Measurements from ENCODE around the gene MCF2L2.

The MCF2L2 gene

DNA sequence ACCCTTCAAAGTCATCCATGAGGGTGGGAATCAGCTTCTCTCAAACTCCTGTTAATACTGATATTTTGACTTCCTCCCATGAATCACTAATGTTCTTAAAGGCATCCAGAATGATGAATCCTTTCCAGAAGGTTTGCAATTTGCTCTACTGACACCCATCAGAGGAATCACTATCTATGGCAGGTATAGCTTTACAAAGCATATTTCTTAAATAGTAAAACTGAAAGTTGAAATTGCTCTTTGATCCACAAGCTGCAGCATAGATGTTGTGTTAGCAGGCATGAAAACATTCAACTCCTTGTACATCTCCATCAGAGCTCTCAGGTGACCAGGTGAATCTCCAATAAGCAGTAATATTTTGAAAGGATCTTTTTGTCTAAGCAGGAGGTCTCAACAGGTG lies 109.0 kb downstream of the MCF2L2 start:
- no peak for DNase-seq

DNA sequence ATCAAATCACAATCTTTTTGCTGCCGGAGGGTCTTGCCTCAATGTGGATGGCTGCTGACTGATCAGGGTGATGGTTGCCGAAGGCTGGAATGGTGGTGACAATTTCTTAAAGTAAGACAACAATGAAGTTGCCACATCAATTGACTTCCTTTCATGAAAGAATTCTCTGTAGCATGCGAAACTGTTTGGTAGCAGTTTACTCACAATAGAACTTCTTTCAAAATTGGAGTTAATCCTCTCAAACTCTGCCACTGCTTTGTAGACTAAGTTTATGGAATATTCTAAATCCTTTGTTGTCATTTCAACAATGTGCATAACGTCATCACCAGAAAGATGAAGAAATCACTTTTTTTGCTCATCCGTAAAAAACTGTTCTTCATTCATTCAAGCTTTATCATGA lies 109.5 kb downstream of the MCF2L2 start:
- no peak for DNase-seq

DNA sequence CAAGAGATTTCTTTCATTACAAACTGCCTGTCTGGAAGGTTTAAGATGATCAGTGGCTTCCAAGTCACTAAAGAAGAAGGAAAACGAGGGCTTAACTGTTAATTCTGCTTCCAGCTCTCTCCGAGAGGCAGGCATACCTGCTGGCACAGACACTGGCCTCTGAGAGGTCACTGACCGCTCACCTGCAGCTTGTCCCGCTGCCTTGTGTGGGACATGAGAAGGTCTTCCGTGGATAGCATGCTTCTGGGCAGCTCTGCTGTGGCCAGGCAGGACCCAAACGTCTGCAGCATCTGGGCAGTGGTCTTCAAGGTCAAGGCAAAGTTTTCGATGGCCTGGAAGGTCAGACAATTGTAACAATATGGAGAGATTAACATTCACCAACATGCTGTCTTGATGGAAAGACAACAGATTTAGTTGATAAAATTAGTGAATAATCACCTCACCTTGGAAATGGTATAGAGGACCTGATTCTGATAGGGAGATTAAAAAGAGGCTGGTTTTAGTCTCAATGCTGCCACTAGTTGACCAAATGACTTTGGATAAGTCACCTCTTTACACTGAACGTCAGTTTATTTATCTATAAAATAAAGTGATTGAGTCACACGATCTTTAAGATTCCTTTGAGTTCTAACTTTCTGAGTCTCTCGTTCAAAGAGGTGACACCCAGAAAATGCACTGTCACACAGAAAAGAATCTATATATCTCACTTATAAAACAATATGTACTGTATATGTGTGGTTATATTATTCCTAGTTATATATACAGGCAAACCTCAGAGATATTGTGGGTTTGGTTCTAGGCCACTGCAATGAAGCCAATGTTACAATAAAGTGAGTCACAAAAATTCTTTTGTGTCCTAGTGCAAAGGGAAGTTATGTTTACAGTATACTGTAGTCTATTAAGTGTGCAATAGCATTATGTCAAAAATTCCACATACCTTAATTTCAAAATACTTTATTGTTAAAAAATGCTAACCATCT lies 110.2 kb downstream of the MCF2L2 start:
- no peak for DNase-seq

DNA sequence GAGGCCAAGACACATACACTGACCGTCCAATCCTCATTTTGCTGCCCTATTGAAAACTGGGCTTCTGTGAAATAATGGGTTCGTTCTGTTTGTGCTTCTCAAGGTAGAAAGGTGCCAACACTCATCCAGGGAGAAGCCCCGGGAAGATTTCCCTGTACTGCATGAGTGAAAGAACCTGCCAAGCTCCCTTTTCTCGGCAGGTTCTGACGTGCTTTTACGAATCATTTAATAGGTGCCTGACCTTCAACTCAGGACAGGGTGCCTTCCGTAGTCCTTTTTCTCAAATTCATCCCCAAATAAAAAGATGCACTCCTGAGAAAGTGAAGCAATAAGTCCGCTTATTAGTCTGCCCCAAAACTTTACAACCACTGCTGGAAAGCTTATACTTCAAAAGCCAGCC lies 111.1 kb downstream of the MCF2L2 start:
- no peak for DNase-seq

DNA sequence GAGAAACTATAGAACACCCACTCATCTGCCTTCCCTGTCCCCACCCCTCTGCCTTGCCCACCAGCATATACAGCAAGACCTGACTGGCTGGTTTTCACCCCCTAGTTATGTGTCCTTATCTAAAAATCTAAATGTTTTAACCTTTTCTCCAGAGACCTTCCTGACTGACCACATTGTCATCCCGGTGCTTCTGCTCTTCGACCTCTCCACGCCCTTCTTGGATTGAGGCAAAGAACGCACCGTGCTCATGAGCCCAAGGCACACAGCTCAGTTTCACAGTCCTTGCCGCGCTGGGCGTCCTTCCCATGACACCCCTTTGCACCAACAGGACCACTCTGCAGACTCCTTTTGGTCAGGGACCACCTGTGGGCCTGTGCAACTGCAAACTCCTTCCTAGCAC lies 112.7 kb downstream of the MCF2L2 start:
- no peak for DNase-seq

DNA sequence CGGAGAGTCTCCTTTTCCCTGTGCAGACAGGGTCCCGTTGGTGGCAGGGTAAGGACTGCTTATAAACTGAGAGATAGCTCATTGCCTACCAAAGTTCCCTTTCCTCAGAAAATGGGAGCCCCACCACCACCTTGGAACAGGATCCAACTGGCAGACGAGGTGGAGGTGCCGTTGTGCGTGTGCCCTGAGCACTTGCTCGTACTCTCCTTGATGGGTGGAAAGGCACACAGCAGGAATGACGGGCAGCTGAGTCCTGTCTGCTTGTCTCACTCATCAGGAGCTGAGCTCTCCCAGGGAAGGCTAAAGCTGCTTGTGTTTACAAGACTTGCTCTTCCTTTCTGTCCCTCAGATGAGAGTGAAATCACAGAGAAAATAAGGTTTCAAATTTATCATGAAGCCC lies 114.7 kb downstream of the MCF2L2 start:
- DNase-seq: no peak

DNA sequence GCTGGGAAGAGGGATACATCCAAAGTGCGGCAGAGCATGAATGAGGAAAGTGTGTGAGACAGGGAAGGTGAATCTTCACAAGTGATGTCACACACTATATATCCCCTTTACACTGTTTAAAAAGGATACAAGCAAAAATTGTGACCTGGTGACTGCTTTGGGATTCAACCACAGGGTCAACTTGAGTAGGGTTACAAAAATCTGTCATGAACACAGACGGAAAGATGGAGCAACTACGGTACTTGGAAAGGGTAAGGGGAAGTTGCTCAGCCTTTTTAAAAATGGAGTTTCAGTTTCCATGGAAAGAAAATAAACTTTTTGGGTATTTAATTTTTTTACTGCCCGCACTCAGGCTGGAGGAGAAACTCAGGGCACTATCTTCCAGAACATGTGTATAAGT lies 115.1 kb downstream of the MCF2L2 start:
- DNase-seq: no peak

DNA sequence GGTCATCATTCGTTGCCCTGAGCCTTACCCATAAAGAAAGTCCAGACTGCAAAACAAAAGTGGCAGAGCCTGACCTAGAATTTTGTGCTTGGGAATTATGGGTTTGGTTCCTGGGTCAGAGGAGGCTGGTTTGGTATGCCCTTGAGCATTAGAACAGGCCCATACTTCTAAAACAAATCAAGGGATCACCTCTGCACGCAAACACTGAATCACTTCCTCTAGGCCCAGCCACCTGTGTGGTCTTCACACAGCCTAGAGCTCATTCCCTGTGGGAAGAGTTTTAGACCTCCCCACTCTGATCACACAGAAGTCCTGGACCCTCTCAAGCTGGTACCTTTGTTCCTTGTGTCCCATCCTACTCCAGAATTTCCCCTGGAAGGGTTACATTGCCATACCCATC lies 116.0 kb downstream of the MCF2L2 start:
- no peak for DNase-seq

DNA sequence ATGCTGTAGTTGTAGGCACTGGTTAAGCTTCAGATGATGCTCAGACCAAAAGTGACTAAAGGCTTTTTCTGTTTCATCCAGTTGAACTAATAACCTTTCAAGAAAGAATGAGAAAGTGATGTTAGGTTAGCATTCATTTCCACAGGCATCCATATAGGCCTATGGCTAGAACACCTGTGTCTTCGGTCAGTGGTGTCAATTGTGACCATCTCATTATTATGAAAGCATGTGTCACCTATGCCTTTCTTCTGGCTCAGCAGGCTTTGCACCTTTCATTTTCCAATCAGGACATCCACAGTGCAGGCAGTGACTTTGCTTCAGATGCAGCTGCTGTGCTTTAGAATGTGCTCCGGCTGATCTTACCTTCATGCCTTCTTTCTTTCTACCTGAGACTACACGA lies 117.5 kb downstream of the MCF2L2 start:
- DNase-seq: no peak

DNA sequence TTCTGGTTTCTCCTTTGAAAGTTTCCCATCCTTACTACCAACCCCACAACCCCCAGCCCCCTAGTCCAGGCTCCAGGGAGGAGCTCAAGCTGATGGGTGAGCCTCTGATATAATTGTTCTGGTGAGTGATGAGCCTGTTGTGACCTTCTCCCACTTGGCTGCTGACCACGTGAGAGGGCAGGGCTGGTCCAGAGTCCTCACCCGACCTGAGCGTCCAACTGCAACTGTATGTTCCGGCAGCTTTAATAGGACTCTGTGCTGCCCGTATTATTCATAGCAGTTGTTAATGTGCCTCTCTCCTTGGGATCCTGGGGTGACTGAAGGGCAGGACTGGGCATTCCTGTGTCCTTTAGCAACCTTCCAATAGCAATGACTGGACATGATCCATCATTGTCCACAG lies 119.1 kb downstream of the MCF2L2 start:
- DNase-seq: no peak

DNA sequence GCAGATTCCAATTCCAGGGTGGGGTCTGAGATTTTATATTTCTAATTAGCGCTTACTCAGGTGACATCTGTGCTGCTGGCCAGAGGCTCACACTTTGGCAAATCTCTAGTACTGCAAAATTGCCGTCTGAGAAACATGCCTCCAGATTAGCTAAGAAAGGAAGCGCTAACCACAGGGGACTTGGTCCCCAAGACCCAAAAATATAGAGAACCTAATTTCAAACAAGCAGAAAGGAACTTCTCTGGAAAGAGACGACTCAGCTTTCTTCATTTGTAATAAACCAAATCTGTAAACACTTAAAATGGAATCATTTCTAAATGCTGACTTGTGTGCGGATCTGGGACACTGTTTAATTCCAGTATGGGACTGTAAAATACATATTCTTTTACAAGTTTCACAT lies 119.7 kb downstream of the MCF2L2 start:
- no peak for DNase-seq

DNA sequence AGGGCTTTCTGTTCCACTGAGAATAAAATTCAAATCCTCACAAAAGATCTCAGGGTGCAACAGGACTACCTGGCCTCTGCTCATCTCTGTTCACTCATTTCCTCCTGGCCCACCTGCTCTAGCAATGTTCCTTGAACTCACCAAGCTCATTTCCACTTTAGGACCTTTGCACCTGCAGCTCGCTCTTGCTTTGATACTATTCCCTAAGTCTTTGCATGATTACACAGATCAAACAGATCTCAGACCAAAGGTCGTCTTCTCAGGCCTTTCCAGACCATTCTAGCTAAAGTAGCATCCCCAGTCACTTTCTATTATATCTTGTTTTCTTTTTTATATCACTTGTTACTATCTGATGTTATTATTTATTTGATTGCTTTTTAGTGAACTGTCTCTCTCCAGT lies 120.7 kb downstream of the MCF2L2 start:
- no peak for DNase-seq

DNA sequence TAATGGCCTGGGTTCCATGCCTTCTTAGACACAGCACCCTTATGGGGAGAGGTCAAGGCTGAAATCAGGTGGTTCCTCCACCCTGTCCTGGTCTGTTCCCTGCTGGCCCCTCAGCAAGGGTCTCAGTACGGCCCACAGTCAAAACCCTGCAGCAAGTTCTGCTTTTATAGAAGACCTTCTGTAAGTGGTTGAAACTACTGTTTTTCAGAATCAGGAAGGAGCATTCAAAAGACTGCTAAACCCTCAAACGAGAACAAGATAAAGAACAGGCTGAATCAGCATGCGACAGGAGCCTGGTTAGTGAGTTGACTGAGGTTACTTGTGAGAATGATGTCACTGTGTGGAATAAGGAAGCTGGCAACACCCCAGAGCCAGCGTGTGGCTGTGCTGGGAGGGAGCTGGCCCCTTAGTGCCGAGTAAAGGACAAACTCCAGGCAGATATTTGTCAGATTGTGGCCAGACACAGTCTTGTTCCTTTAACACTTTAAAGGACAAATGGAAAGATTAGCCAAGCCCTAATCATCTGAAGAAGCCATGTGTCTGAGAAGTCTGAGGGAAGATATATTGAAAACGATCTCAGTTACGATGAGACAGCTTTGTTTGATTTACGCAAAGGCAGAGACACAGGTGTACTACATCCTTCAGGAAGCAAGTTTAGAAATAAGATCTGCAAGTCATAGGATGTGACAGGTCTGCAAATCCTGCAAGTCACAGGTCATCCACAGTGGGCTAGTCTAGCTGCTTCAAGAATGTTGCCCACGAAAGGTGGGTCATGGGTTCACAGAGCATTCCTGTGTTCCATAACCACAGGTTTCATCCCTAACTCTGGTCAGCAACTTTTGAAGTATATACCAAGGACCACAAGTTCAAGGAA lies 121.4 kb downstream of the MCF2L2 start:
- no peak for DNase-seq

DNA sequence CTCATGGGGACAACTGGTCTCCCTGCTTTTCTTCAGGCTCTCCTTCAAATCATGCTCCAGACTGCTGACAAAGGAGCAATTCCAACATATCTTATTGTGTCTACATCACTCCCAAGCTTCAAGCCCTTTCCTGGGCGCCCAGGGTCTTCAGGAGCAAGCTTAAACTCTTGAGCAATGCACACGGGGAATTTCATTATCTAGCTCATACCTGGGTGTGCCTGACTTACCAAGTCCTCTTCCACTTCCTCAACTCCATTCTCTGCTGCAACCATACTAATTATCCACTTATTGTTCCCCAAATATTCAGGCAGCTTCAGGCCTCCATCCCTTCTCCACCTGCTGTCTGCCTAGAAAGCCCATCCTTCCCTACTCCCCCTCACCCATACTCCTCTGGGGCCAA lies 124.7 kb downstream of the MCF2L2 start:
- DNase-seq: no peak

DNA sequence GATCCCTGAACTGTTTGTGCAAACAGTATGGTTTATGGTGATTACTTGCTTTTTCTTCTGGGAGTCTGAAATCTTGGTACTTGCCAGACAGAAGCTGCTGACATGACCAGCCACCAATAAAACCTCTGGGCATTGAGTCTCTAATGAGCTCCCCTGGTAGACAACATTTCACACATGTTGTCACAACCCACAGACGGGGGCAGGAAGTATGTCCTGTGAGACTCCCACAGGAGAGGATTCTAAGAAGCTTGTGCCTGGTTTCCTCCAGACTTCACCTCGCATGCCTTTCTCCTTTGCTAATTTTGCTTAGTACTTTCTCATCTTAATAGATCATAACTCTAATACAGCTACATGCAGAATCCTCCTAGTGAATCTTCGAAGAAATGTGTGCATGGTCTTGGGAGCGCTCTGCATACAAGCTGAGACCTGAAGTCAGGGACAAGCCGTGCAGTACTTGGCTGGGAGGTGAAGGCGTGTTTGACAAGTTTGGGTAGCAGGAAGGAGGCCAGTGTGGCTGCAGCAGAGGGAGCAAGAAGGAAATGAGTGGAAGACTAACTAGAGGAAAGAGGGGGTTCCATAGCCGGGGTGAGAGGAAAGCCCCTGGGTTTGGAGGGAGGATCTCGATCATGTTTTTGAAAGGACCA lies 126.4 kb downstream of the MCF2L2 start:
- no peak for DNase-seq

DNA sequence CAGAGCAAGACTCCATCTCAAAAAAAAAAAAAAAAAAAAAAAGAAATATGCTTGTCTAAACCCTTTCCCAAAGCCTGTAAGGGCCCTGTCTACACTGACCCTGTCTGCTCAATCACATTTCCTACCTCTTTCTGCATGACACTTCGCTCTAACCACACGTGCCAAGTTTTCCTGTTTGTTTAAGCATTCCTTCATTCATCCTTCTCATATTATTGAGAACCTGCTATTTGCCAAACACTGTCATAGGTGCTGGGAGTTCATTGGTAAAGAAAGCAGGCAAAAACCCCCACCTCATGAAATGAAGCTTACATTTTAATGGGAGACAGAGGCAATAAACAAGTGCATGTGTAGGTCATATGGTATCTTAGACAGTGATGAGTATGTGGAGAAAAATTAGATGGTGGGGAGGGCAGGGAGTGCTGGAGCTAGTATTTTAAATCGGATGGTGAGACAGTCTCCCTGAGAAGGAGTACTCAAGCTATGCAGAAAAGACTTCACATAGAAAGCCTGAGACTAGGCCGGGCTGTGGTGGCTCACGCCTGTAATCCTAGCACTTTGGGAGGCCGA lies 127.3 kb downstream of the MCF2L2 start:
- DNase-seq: no peak

DNA sequence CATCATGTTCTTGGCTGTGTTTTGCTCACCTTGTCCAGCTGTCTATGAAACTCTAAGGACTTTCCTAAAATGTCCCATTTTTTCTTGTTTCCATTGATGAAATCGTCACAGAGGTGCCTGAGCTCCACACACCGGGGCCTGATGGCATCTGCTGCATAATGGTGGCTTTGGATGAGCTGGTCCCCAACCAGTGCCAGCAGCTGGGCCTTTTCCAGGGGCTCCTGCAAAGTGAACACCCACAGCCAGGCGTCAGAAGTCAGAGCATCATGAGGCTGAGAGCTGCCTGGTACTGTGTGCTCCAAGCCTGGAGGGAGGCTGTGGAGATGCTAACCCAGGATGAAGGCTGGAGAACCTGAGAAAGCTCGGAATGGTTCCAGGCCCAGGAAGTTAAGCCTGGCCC lies 128.4 kb downstream of the MCF2L2 start:
- DNase-seq: no peak

DNA sequence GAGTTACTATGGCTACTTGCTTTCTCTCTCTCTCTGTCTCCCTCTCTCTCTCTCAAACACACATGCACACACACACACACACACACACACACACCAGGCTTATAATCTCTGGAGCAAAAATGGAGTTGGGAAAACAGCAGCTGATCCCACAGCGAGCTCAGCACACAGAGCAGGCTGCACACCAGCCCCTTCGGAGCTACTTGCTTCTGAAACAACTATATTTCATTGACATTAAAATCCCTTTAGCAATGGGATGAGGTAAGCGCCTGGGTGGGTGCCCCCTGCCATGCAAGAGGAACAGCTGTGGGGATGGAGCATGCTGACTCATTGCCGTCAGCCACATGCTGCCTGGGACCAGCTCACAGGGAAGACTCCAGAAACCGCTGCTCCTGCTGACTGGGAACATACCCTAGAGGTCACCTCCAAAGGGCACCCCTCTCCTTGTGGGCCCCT lies 129.7 kb downstream of the MCF2L2 start:
- peak; percentile 26 to 76 for DNase-seq

DNA sequence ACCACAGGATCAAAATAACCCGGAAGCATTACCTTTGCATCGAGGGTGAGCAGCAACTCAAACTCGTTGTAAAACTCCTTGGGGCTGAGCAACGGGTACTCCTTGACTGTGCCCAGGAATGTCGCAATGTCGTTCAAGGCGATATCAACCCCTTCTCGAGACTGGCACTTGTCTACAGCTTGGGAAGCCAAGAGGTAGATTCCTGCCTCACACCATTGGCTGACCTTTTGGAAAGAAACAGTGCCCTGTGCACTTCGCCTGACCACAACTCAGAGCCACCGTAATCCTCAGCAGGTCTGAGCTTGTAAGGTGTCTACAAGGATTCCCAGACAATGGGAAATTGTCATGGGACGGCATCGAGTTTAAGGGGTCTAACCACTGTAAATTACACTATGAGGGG lies 131.5 kb downstream of the MCF2L2 start:
- DNase-seq: no peak

DNA sequence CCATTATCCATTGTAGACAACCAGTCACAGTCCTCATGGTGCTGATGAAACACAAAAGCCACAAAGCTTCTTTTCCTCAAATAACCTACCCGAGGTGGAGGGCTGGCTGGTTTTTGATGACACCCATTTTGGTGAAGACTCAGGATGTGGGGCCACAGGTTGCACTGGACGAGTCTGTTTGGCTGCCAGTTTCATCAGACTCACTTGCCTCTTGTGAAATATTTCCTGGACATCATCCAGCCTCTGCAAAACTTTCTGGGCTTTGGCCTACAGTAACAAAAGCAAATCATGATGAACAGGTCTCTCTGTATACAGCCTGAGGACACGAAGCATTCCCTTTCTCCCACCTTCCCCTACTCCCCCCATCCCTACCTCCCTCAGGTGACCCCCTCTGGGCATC lies 133.2 kb downstream of the MCF2L2 start:
- no peak for DNase-seq

DNA sequence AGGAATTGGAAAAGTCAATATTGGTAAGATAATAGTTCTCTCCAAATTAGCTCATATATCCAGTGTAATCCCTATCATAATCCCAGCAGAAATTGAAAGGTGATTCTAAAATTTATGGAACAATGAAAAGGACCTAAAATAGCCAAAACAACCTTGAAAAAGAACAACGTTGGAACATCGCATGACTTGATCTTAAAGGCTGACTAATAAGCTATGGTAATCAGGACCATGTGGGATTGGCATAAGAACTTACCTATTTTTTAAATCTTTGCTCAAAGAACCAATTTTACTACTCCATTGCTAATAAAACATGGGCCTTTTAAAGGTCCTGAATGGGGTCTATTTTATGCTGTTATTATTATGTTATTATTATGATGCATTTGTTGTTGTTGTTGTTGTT lies 134.5 kb downstream of the MCF2L2 start:
- no peak for DNase-seq

DNA sequence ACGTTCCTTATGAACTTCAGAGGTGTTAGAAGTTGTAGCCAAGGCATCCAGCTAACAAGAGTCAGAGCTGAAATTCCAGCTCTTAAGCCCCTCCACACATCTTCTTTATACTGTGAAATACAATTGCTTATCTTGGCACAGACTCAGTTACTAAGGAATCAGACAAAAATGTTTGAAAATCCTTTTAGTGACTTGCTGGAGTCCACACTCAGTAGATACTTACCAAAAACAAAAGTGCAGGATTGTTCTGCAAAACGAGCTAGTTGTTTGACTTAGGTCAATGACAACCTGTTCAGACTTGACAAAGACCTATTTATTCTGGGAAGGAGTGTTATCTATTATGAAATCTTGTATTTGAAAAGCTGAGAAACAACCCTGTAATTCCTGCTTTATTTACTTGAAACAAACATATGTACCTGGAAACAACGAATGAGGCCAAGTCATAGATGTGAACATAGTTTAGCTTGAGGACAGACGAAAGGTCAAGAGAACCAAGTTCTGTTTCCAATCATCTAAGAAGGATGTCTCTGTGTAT lies 136.9 kb downstream of the MCF2L2 start:
- DNase-seq: no peak

DNA sequence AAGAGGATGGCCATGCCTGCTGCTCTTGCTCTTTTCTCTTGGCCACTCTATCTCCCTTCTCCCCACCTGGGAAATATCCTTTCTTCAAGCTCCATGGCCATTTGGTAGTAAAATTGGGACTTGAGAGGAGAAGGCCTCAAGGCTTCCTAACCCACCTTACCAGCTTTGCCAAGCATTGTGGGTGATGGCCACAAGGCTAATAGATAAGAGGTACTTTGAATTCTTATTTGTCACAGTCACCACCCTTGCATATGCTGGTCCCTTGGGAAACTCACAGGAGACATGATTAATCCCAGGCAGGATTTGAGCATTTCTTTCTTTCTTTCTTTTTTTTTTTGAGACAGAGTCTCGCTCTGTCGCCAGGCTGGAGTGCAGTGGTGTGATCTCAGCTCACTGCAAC lies 138.2 kb downstream of the MCF2L2 start:
- no peak for DNase-seq
